IPS-20b (cell line): Measurements from ENCODE around the gene CD36.
"Not testable (repeated sequence)": the region's sequence is repeated elsewhere in the genome, so short reads cannot be mapped to it uniquely, and the experiment has no call there.

ENCODE experiments used
- H3K27ac ChIP-seq: one replicate; pipeline ENCODE4 v1.5.1; 2013; ENCODE audit warnings: low read length
- H3K27me3 ChIP-seq: 2 replicates; pipeline ENCODE4 v1.6.1; 2013; ENCODE audit warnings: mild to moderate bottlenecking, low read length, inconsistent platforms; ENCODE audit not compliant: insufficient read depth
- H3K36me3 ChIP-seq: 2 replicates; pipeline ENCODE4 v1.6.1; 2013; ENCODE audit warnings: low read depth, mild to moderate bottlenecking, inconsistent platforms, low read length, moderate library complexity; ENCODE audit not compliant: insufficient read depth
- H3K4me1 ChIP-seq: 2 replicates; pipeline ENCODE4 v1.6.1; 2013; ENCODE audit warnings: mild to moderate bottlenecking, control low read depth, inconsistent platforms, low read length, moderate library complexity; ENCODE audit not compliant: insufficient read depth
- H3K4me3 ChIP-seq: 2 replicates; pipeline ENCODE4 v1.5.1; 2013; ENCODE audit warnings: mild to moderate bottlenecking, low read length, inconsistent platforms
- H3K9ac ChIP-seq: 2 replicates; pipeline ENCODE4 v1.6.1; 2013; ENCODE audit warnings: low read depth, mild to moderate bottlenecking, inconsistent platforms, low read length, moderate library complexity
- H3K9me3 ChIP-seq: 2 replicates; pipeline ENCODE4 v1.6.1; 2013; ENCODE audit warnings: mild to moderate bottlenecking, low read depth, low read length, inconsistent platforms; ENCODE audit not compliant: insufficient read depth

The CD36 gene

DNA sequence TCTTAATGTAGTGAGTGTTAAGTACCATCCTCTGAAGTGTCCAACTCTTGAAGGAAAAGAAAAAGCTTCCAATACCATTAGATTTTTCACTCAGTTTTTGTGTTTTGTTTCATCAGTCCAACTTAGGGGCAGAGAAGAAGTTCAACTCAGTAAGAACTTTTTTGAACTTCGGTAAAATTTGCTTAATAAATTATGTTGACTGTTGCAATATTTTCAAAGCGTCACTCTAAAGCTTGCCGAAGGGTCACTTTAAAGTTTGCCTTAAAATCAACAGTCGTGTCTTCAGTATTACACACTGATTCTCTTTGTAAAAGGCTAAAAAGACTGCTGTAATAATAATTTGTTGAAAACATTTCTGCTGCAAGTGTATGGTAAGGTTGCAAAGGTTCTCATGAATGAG lies 17.6 kb downstream of the CD36 start:
- no peaks in the 10 kb centered on the region for H3K27me3 ChIP-seq
- no peak overlapping the region for H3K27ac ChIP-seq
- H3K9me3 ChIP-seq: no peaks in the 10 kb centered on the region
- H3K4me1 ChIP-seq: no peaks in the 10 kb centered on the region
- no peak overlapping the region for H3K9ac ChIP-seq
- no peaks in the 10 kb centered on the region for H3K36me3 ChIP-seq
- H3K4me3 ChIP-seq: no peak overlapping the region

DNA sequence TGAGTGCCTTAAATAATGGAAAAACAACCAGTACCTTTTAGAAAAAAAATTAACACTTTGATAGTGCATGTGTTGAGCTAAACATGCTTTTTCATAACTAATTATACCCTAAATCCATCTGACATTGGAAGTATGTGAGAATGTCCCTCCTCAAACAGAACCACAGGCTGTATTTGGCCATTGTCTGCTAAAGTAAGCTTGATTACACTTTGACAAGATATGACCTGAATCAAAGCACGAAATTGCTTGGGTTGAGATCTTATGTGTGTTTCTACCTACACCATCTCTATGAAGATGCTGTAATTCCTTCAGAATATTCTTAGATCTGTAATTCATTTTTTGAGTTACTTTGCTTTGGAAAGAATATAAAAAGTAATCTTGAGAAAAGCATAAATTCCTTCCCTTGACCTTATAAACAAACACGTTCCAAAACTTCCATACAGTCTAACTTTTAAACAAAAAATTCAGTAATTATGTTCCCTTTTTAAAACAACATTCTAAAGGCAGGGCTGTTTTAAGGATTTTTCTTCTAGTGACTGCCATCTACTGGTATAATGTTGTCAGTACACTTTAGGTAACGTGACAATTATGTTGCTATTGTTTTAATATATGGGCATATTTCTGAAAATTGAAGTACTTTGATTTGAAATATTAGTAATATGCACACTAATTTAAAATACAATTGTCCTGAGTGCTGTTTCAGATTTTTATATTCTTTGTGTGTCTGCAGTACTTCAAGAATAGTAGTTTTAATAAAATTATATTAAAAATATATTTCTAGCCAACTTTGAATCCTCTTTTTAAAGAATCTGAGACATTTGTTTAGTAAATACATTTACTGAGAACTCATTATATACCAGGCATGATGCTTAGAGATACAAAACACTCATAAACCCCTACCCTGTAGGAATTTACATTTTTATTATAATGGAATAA lies 20.9 kb downstream of the CD36 start:
- Histone ChIP-seq H3K9ac (no peak overlapping the region), H3K27ac (no peak overlapping the region), H3K36me3 (no peaks in the 10 kb centered on the region), H3K27me3 (no peaks in the 10 kb centered on the region), H3K4me1 (no peaks in the 10 kb centered on the region), H3K4me3 (no peak overlapping the region), H3K9me3 (no peaks in the 10 kb centered on the region)

DNA sequence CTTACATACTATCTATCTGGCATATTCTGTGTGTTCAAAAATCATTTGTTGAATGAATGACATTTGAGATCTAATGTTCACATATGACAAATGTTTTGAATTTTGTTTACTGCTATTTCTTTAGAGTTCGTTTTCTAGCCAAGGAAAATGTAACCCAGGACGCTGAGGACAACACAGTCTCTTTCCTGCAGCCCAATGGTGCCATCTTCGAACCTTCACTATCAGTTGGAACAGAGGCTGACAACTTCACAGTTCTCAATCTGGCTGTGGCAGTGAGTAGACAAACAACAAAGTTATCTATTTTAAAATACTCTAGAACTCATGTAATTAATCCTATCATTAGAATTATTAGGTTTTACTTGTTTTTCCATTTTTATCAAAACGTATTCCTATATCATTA lies 22.5 kb downstream of the CD36 start:
- no peaks in the 10 kb centered on the region for H3K4me1 ChIP-seq
- no peaks in the 10 kb centered on the region for H3K9me3 ChIP-seq
- H3K27me3 ChIP-seq: no peaks in the 10 kb centered on the region
- no peak overlapping the region for H3K4me3 ChIP-seq
- no peak overlapping the region for H3K9ac ChIP-seq
- no peak overlapping the region for H3K27ac ChIP-seq
- no peaks in the 10 kb centered on the region for H3K36me3 ChIP-seq

DNA sequence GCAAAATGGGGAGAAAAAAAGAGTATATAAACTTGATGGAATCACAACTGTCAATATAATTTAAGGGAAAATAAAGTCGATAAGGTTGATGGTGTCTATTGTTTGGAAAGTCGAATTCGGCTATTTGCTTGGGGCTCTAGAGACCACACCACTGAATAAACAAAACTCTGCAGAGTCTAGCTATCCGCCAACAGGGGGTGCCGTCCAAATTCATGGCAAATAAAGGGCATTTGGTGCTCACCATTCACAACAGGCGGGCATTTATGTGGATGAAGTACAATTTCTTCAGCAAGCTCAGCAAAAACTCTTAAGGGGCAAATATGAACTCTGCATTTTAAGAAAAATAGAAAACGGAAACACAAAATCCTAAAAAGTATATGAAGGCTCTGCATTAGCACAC lies 23.3 kb downstream of the CD36 start:
- no peaks in the 10 kb centered on the region for H3K9me3 ChIP-seq
- no peak overlapping the region for H3K4me3 ChIP-seq
- H3K4me1 ChIP-seq: no peaks in the 10 kb centered on the region
- no peaks in the 10 kb centered on the region for H3K27me3 ChIP-seq
- no peaks in the 10 kb centered on the region for H3K36me3 ChIP-seq
- no peak overlapping the region for H3K9ac ChIP-seq
- no peak overlapping the region for H3K27ac ChIP-seq

DNA sequence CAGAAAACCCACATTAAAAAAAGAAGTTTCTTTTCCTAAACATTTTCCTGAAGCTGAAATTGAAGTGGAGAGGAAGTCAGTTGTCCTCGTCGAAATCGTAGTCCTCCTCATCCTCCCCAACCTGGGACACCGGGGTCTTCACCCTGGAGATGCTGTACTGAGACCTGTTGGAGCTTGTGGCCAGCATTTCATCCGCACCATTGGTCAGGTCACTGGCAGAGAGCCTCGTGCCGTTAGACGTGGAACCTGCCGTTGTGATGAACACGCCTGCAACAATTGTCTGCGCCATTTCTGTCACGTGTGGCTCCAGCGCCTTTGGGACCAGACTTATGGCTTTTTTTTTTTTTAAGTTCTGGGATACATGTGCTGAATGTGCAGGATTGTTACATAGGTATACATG lies 23.8 kb downstream of the CD36 start:
- Histone ChIP-seq H3K27ac (no peak overlapping the region), H3K4me3 (no peak overlapping the region), H3K27me3 (no peaks in the 10 kb centered on the region), H3K9ac (no peak overlapping the region), H3K36me3 (no peaks in the 10 kb centered on the region), H3K4me1 (no peaks in the 10 kb centered on the region), H3K9me3 (no peaks in the 10 kb centered on the region)

DNA sequence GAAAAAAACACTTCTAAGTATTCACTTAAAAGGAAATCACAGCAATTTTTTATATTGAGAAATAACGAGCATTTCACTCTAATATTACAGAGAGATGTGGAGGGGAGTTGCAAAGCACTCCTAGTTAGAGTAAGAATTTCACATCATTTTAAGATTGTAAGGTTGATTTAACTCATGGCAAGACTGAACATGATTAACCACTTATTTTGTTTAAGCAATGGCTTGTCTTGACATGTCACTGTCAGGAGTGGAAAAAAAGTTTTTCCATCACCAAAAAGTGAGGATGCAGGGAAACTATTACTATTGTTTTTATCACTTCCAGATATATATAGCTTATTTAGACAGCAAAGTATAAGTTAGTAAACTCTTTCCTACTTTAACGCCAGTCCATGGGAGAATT lies 27.1 kb downstream of the CD36 start:
- Histone ChIP-seq H3K27ac (no peak overlapping the region), H3K4me1 (no peaks in the 10 kb centered on the region), H3K36me3 (no peaks in the 10 kb centered on the region), H3K27me3 (no peaks in the 10 kb centered on the region), H3K4me3 (no peak overlapping the region), H3K9me3 (no peaks in the 10 kb centered on the region), H3K9ac (no peak overlapping the region)

DNA sequence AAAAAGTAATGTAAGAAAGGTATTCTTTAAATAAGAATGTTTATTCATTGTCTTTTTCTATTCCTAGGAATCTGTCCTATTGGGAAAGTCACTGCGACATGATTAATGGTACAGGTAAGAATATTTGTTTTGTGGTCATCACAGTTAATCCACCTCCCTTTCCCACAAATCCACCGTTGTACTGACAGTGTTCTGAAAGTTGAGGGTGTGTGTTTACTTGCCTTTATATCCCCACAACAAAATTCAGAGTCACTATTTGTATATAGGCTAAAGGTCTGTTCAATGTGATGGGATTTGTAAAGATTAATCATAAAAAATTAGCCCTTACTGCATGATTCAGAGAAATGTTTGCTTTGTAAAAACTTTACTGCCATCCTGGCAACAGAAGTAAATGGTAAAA lies 27.9 kb downstream of the CD36 start:
- Histone ChIP-seq H3K4me3 (no peak overlapping the region), H3K9ac (no peak overlapping the region), H3K9me3 (no peaks in the 10 kb centered on the region), H3K27me3 (no peaks in the 10 kb centered on the region), H3K4me1 (no peaks in the 10 kb centered on the region), H3K36me3 (no peaks in the 10 kb centered on the region), H3K27ac (no peak overlapping the region)

DNA sequence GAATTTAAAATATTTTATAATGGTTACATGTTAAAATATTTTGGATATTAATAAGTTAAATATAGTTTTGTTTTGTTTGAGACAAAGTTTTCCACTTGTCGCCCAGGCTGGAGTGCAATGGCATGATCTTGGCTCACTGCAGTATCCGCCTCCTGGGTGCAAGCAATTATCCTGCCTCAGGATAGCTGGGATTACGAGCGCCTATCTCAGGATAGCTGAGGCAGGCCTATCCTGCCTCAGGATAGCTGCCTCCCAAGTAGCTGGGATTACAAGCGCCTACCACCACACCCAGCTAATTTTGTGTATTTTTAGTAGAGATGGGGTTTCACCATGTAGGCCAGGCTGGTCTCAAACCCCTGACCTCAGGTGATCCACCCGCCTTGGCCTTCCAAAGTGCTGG lies 30.9 kb downstream of the CD36 start:
- H3K9me3 ChIP-seq, H3K4me1 ChIP-seq, H3K9ac ChIP-seq, H3K4me3 ChIP-seq, H3K27ac ChIP-seq, H3K27me3 ChIP-seq, H3K36me3 ChIP-seq: not testable (repeated sequence)

DNA sequence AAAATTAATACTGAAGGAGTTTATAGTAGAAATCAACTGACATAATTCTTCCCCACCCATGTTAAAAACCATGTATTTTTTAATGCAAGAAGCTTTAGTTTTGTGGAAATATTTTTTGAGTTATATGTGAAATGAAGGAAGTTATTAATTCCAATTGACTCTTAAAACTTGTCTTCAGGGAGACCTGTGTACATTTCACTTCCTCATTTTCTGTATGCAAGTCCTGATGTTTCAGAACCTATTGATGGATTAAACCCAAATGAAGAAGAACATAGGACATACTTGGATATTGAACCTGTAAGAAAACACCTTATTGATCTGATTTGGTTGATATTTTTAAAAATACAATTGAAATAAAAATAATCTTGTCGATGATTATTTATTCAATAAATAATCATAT lies 33.3 kb downstream of the CD36 start:
- H3K4me1 ChIP-seq: no peaks in the 10 kb centered on the region
- H3K27me3 ChIP-seq: no peaks in the 10 kb centered on the region
- no peak overlapping the region for H3K9ac ChIP-seq
- H3K4me3 ChIP-seq: no peak overlapping the region
- H3K36me3 ChIP-seq: no peaks in the 10 kb centered on the region
- no peaks in the 10 kb centered on the region for H3K9me3 ChIP-seq
- H3K27ac ChIP-seq: no peak overlapping the region

DNA sequence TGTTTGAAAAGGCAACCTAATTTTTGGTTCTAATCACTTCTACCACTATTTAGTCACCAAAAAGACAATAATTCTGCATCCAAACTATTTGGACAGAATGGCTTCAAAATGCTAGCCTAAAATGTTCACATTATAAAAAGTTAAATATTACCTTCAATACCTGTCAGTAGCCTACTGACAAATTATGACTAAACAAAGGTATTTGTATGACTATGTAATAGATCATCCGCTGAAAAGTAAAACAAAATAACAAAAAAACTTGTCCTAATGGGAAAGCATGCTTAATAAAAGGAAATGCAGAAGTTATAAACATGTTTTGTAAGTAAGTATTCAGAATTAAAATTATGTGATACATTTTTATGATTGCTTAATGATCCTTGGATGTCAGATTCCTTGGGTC lies 36.6 kb downstream of the CD36 start:
- Histone ChIP-seq H3K4me1 (no peaks in the 10 kb centered on the region), H3K36me3 (no peaks in the 10 kb centered on the region), H3K9me3 (no peaks in the 10 kb centered on the region), H3K27me3 (no peaks in the 10 kb centered on the region), H3K4me3 (no peak overlapping the region), H3K9ac (no peak overlapping the region), H3K27ac (no peak overlapping the region)

DNA sequence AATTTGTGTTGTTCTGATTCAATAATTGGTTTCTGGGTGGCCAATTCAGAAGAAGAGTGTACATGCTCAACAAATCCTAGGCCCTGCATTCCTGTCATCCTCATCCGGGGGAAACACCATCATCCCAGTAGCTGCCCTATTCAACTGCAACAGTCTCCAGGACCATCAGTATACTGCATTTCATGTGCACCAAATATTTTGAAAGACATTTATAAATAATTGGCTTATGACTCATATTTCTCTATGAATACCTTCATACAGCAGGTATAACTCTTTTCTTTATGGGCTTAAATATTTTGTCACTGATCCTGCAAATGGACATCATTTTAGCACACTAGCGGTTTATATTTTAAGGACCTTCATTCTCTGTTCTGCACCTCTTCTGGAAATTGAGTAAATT lies 38.0 kb downstream of the CD36 start:
- no peaks in the 10 kb centered on the region for H3K27me3 ChIP-seq
- H3K36me3 ChIP-seq: no peaks in the 10 kb centered on the region
- H3K9ac ChIP-seq: no peak overlapping the region
- H3K9me3 ChIP-seq: no peaks in the 10 kb centered on the region
- no peak overlapping the region for H3K27ac ChIP-seq
- no peaks in the 10 kb centered on the region for H3K4me1 ChIP-seq
- H3K4me3 ChIP-seq: no peak overlapping the region

DNA sequence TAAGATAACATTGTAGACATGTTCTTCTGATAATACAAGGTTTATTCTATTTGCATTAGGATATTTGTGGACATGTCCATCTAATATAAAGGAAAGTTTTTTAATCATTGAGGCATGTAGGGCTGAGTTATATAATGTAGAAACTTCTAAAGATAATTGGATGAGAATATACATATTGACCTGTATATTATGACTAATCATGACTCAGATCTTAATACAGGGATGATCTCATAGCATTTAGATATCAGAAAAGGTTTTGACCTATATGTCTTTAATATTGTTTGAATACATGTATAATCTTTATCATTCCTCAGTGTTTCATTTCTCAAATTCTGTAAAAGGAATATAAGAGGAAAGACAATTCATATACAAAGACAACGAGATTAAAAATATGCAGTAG lies 39.2 kb downstream of the CD36 start:
- Histone ChIP-seq H3K4me3 (no peak overlapping the region), H3K9ac (no peak overlapping the region), H3K4me1 (no peaks in the 10 kb centered on the region), H3K27ac (no peak overlapping the region), H3K36me3 (no peaks in the 10 kb centered on the region), H3K9me3 (no peaks in the 10 kb centered on the region), H3K27me3 (no peaks in the 10 kb centered on the region)
